DMS114 treated with DMSO at 0.1 percent for 48 hours (cell line): ENCODE data around the gene ASAP2.
A peak's percentile ranks its signal among the peaks of the same experiment; 100 is the strongest.

Experiments used
- DNase-seq: peaks from one replicate; lab custom pipeline; 2025; ENCODE audit not compliant: unreplicated experiment; lab: John Stamatoyannopoulos, UW

Gene ASAP2

DNA sequence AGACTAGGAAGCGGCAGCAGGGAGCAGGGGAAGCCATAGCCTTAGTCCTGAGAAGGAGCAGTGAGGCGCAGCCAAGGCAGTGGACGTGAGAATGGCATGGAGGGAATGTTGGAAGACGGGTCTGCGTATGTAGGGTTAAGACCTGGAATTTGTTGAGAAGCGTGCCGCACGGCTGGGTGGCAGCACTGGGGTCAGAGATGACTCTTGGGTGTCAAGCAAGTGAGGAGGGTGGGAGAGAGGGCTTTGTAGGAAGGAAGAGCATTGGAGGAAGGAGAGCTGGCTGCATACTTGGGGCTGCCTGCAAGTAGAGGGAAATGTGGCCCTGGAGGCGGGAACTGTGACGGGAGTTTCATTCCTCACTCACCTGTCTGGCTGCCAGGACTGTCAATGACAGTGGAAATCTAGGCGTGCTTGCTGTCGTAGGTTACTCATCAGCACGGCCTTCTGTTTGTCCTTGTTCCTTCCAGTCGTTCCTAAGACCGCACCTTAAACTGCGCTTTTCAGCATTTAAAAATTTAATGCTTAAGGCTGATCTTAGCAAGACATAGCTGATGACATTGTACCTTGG lies 108.8 kb downstream of the ASAP2 start:
- DNase-seq = no peak

DNA sequence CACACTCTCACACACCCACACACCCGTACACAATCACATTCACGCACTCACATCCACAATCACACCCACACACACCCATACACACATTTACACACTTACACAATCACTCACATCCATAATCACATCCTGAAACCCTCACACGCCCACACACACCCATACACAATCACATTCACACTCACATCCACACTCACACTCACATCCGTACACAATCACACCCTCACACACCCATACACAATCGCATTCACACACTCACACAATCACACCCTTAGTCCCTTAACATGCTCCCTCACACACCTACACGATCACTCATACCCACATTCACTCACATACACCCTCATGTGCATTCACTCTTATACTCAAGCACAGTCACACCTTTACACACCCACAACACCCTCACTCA lies 110.9 kb downstream of the ASAP2 start:
- no peak for DNase-seq

DNA sequence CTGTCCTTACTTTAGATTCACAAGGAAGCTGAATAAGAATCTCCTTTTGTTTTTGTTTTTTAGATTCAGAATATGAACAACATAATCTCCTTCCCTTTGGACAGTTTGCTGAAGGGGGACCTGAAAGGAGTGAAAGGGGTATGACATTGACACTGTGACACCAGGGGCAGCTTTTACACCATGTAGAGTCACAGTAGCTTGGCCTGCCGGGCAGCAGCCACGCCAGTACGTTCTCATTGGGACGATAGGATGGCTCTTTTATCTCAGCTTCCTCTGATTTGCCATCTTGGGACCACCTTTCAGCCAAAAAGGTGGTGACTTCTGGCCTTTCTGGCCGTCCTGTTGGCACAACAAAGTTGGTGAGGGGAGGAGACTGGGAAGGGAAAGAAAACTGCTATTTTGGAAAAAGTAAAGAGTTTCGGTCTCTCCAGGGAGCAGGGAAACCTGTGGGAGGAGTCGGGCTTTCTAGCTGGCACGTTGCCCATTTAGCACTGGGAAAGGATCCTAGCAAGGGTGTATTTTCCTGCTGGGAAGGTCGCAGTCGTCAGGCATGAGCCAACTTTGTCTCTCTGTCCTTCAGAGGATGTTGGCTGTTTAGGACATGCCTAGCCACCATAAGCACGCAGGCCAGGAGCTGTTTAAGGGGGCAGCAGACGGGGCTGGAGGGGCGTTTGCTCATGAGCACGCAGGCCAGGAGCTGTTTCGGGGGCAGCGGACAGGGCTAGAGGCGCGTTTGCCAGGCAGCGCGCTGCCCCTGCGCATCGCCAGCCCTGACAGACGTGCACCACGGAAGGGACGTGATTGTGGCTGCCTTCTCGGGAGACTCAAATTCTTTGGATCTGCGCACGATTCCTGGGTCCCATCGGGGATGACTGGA lies 112.1 kb downstream of the ASAP2 start:
- no peak for DNase-seq

DNA sequence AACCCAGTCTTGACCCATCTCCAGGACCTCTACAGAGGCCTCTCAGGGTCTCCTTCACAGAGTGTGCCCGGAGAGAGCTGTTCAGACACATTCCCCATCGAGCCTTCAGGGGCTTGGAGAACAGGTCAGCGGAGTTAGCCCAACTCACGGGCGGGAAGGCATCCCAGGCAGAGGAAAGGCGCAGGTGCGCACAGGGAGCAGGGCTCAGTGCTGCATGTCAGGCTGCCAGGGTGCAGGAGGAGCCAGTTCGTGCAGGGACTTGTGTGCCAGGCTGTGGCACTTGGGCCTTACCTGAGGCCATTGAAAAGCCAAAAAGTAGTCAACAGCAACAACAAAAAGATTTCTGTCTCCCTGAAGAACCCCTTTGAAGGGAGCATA lies 112.7 kb downstream of the ASAP2 start:
- no peak for DNase-seq

DNA sequence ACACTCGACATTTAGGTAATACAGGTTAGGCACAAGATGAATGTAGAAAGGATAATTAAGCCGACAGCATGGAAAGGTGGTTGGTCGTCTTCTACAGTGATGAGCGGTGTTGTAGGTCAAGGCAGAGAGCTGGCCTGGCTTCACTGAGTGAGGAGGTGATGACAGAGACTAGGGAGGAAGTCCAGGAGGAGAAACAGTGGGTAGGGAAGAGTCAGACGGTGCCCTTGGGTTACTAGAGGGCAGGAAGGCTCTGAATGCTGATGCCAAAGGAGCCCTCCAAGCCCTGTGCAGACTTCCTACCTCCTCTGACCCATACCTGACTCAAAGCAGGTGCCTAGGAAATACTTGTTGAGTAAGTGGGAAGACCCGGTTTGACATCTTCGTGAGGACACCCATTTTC lies 116.0 kb downstream of the ASAP2 start:
- no peak for DNase-seq

DNA sequence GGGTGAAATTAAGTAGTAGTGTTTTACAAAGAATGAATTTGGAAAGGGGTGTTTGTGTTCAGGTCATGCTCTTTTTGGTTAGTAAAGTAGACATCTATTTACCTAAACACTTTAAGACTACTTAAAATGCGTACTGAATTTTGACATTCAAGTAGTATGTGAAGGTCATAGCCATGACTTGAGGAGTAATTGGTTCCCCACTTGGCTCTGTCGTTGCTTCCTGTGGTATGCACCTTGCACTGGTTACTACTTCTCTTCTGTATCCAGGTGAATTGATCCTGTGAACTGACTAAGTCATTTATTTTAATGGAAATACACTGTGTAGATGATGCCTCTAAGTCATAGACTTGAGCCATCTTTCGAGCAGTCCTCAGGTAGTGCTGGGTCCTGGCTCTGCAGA lies 118.8 kb downstream of the ASAP2 start:
- no peak for DNase-seq

DNA sequence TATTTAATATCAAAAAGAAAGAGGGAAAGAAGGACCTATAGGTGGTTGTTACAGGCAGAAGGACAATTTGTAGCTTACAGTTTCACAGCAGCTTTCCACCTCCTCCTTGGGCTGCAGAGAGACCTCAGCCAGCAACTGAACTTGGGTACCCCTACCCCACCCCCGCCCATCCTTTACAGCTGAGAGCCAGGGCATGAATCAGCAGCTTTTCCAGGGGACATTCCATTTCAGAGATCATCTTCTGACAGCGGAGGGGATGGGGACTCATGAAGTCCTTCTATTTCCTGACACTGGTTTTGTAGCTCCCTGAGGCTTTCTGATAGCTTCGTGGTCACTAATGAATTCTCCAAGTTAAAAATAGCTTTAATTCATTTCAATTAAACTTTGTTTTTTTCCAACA lies 120.4 kb downstream of the ASAP2 start:
- no peak for DNase-seq

DNA sequence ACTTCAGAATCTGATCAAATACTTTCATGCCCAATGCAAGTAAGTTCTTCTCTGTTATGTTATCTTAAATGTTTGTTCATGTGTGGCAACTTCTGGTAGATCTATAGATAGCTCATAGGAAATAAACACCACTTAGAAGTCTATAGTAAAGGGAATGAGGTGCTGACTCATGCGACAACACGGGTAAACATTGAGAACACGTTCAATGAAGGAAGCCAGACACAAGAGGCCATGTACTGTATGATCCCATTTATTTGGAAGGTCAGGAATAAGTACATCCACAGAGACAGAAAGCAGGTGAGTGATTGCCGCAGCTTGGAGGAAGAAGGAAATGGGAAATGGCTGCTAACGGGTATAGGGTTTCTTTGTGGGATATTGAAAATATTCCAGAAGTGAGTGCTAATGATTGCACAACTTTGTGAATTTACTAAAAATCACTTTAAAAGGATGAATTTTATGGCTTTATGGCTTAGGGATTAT lies 121.3 kb downstream of the ASAP2 start:
- no peak for DNase-seq

GRCh38 chr2:9328931-9329330 lies 122.3 kb downstream of the ASAP2 start:
- no peak for DNase-seq

DNA sequence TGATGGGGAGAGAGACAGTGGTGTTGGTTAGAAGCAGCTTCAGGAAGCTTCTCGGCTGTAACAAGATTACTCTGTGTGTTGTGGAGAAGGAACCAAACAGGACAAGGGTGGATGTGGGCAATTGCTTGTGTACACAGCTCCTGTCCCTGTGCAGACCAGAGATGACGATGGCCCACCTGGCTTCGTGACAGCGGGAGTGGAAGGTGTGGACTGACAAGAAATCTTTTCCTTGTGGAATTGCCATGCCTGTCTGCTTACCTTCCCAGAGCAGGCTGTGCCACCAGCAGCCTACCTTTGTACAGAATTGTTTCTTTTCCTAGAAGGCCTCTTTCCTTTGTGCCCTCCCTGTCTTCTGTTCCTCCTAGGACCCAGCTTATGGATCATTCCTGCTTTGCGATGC lies 122.9 kb downstream of the ASAP2 start:
- no peak for DNase-seq

DNA sequence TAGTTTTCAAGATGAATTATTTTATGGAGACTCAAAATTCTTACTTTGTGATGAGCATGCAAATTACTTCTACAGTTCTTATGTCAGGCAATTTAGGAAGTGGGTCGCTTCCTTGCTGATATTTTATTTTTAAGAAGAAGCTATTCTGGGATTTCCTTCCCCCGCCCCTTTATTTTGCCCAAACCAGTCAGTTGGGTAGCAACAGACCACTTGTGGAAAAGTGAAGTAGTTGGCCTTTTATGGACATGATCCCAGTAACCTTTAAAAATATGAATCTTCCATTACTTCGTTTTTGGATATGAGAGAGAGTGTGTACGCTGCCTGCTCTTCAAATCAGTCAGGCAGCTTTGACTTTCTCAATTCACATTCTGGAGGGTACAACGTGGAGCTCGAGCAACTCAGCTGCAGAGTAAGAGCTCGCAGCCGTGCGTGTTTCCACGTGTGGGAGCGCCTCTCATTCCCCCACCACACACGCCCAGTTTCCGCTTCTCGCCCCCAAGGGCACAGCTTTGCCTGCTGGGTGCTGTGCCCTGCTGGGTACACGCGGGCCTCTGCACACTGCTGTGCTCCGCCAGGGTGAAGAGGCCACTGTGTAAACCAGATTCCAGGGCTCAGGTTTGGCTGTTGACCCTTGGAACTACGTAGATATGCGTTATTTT lies 124.1 kb downstream of the ASAP2 start:
- DNase-seq = no peak

DNA sequence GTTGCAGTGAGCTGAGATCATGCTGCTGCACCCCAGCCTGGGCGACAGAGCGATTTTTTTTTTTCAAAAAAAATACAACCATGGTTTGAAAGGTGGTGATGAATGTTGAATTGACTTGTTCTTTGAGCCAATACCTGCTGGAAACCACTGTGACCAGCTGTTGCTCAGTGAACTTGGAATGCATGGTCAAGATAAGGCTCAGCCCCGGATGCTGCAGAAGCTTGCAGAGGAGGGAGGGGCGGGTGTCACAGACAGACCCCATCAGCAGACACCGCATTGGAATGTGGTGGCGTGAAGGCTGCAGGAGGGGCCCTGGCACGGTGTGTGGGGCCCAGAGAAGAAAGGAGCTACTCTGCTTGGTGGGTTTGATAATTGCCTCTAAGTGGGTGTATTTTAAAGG lies 125.1 kb downstream of the ASAP2 start:
- no peak for DNase-seq

DNA sequence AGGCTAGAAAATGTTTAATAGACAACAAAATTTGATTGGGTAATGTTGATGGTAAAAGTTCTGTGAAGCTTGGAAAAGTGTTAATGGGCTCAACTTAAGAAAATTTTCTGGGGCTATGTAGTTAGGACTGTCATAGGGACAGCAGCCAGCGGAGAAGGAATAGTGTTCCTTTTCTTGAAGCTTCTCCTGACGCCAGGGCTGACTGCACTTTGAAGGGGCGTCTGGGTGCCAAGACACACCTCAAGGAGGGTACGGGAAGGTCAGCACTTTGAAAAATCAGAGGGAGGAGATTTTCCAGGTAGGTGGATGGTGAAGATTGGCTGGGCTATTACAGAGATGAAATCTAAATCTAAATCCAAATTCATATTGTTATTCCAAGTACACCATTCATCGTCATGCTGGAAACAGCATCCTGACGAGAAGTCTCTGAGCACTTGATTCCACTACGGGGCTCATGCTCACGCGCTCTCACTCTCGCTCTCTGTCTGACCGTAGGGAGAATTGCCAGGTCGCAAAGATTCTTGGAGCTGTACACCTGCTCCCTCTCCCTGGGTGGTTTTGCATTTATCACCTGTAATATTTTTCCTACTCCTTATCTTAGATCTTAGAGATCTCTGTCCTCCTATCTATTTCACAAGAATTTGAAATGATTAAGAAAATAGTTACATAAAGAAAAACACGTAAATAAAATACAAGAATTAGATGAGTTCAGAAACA lies 125.7 kb downstream of the ASAP2 start:
- no peak for DNase-seq

- no peak for DNase-seq
Measured at GRCh38 chr2:9332853-9333245, 126.2 kb downstream of the ASAP2 start.

DNA sequence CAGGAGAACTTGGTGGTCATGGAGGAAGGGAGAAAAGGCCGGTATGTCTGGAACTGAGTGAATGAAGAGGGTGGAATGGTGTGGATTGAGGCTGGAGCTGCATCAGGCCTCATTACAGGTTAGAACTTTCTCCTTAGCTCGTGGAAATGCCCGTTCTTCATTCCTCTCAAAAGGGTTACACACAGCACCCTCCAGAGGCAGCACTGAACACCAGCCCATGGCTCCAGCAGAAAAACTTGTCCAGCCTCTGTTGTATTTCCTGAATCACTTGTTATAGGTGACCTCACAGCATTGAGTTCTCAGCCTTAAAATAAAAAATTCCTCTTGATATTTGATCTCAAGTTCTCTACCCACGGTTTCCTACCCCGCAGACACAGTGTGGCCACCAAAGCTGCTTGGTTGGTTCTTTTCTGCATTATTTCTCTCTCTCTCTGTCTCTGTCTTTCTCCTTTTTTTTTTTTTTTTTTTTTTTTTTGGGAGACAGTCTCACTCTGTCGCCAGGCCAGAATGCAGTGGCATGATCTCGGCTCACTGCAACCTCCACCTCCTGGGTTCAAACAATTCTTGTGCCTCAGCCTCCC lies 127.1 kb downstream of the ASAP2 start:
- DNase-seq = peak; percentile 20

- DNase-seq = no peak
Measured at GRCh38 chr2:9334761-9335160, 128.1 kb downstream of the ASAP2 start.

- DNase-seq = no peak
Measured at GRCh38 chr2:9335322-9335832, 128.8 kb downstream of the ASAP2 start.

- no peak for DNase-seq
Measured at GRCh38 chr2:9336241-9336575, 129.6 kb downstream of the ASAP2 start.

- DNase-seq = no peak
Measured at GRCh38 chr2:9336576-9337314, 130.1 kb downstream of the ASAP2 start.

DNA sequence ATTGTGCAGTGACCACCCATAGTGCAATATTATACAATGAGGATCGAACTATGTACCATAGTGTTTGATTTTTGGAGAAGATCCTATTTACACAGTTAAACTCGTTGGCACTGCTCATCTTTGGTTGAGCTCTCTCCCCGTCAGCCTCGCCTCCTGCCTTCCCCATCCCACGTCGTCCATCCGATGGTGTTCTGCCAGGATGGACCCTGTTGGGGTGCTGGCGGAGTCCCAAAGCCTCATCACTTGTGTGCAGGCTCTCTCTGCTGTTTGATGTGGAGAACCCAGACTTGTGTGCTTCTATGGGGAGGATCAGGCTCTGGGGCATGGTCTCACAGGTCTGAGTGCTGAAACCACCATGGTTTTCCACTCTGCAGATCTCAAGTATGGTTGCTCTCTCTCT lies 131.3 kb downstream of the ASAP2 start:
- no peak for DNase-seq
